H1 (cell line): ENCODE results near the gene MCL1. TPM values are rescaled to one million over a fixed set of nuclear protein-coding genes. Genes with fewer than 3 reads are reported as not detected.
A peak's percentile ranks its signal among the peaks of the same experiment; 100 is the strongest.

Source experiments
- CTCF ChIA-PET: fragments of 300-600 bp; sonication (Branson Sonifier 250); formaldehyde crosslinking; loops from one replicate; lab custom pipeline; 2021; ENCODE audit not compliant: partially characterized antibody; lab: Charles Lee
- POLR2A ChIA-PET: fragments of 300-600 bp; sonication (Branson Sonifier 250); formaldehyde crosslinking; loops from one replicate; lab custom pipeline; 2021; ENCODE audit warnings: inconsistent platforms; ENCODE audit not compliant: partially characterized antibody; lab: Charles Lee
- DNase-seq, 2 experiments: peaks; one replicate each; pipeline versions ENCODE4 v3.0.0 to v3.0.0-alpha.2; 2010 to 2022; ENCODE audit warnings: low spot score in 2 of 2, low read depth in 1 of 2, mixed read lengths in 1 of 2
- FAIRE-seq: peaks from 2 replicates; lab custom pipeline; 2011; peaks lifted over from hg19 to GRCh38; lab: Jason Lieb, UNC
- H2AFZ ChIP-seq: 2 replicates; pipeline ENCODE4 v1.8.1; 2012; ENCODE audit warnings: low read length, inconsistent platforms
- H2AK5ac ChIP-seq: 2 replicates; pipeline ENCODE4 v1.6.1; 2013; ENCODE audit warnings: low read depth, low read length
- H2BK120ac ChIP-seq: replicated peaks from 2 replicates; pipeline ENCODE3; 2013; ENCODE audit warnings: low read depth, low read length, inconsistent platforms
- H2BK12ac ChIP-seq: 2 replicates; pipeline ENCODE4 v1.6.1; 2013; ENCODE audit warnings: low read depth, low read length
- H2BK15ac ChIP-seq: 2 replicates; pipeline ENCODE4 v1.6.1; 2013; ENCODE audit warnings: low read length
- H2BK20ac ChIP-seq: 2 replicates; pipeline ENCODE4 v1.6.1; 2013; ENCODE audit warnings: low read length
- H2BK5ac ChIP-seq: 2 replicates; pipeline ENCODE4 v1.6.1; 2013; ENCODE audit warnings: low read depth, low read length
- H3K14ac ChIP-seq: 2 replicates; pipeline ENCODE4 v1.6.1; 2013; ENCODE audit warnings: inconsistent platforms; ENCODE audit not compliant: insufficient read length
- H3K18ac ChIP-seq: 2 replicates; pipeline ENCODE4 v1.6.1; 2013; ENCODE audit warnings: low read length; ENCODE audit errors: extremely low read depth
- H3K23ac ChIP-seq: 2 replicates; pipeline ENCODE4 v1.6.1; 2013; ENCODE audit warnings: inconsistent platforms; ENCODE audit not compliant: insufficient read length
- H3K23me2 ChIP-seq: 2 replicates; pipeline ENCODE4 v1.6.1; 2013; ENCODE audit warnings: low read depth, low read length
- H3K27ac ChIP-seq: 2 replicates; pipeline ENCODE4 v1.6.1; 2011; ENCODE audit warnings: low read depth, low read length, inconsistent platforms
- H3K27me3 ChIP-seq, 4 experiments: replicated peaks in 1 of 4; 1 replicate in 1 of 4; 2 replicates in 3 of 4; pipeline versions ENCODE4 v1.6.1 to v1.8.1; 2011 to 2013; ENCODE audit warnings: low read length in 3 of 4, mild to moderate bottlenecking in 3 of 4, inconsistent platforms in 2 of 4, mixed read lengths in 2 of 4, moderate library complexity in 1 of 4; ENCODE audit not compliant: control insufficient read depth in 3 of 4, insufficient read depth in 3 of 4; ENCODE audit errors: extremely low read depth in 1 of 4
- H3K36me3 ChIP-seq, 4 experiments: 2 replicates each; pipeline versions ENCODE4 v1.6.1 to v1.8.1; 2011 to 2013; ENCODE audit warnings: mild to moderate bottlenecking in 4 of 4, low read length in 3 of 4, moderate library complexity in 2 of 4, control low read depth in 1 of 4, inconsistent platforms in 1 of 4; ENCODE audit not compliant: insufficient read depth in 4 of 4, control insufficient read depth in 2 of 4
- H3K4ac ChIP-seq: replicated peaks from 2 replicates; pipeline ENCODE3; 2013; ENCODE audit warnings: low read length, low read depth, mixed read lengths, inconsistent platforms; ENCODE audit not compliant: insufficient read length
- H3K4me1 ChIP-seq, 4 experiments: replicated peaks in 1 of 4; 1 replicate in 1 of 4; 2 replicates in 3 of 4; pipeline versions ENCODE4 v1.6.1 to v1.8.1; 2011 to 2013; ENCODE audit warnings: low read length in 3 of 4, inconsistent platforms in 2 of 4, mixed read lengths in 1 of 4; ENCODE audit not compliant: insufficient read depth in 4 of 4, control insufficient read depth in 3 of 4
- H3K4me2 ChIP-seq, 2 experiments: 2 replicates each; pipeline versions ENCODE4 v1.6.1 to v1.8.1; 2011 to 2013; ENCODE audit warnings: low read depth in 2 of 2, low read length in 2 of 2, control low read depth in 1 of 2, inconsistent platforms in 1 of 2, mild to moderate bottlenecking in 1 of 2; ENCODE audit not compliant: insufficient read depth in 1 of 2
- H3K4me3 ChIP-seq, 4 experiments: fragments of 200-600, 300-600 bp in 1 of 4; sonication (generic), shearing (Covaris generic), sonication (Bioruptor Twin) in 1 of 4; 2 replicates each; pipeline versions ENCODE4 v1.5.1 to v1.8.1; 2011 to 2016; ENCODE audit warnings: low read length in 4 of 4, low read depth in 3 of 4, control low read depth in 2 of 4, inconsistent platforms in 2 of 4, mild to moderate bottlenecking in 2 of 4, mixed read lengths in 1 of 4, moderate library complexity in 1 of 4; ENCODE audit not compliant: insufficient read depth in 2 of 4; ENCODE audit errors: extremely low read depth in 1 of 4
- H3K56ac ChIP-seq: replicated peaks from 2 replicates; pipeline ENCODE3; 2013; ENCODE audit warnings: low read depth, mild to moderate bottlenecking, mixed read lengths, low read length, inconsistent platforms; ENCODE audit not compliant: insufficient read length
- H3K79me1 ChIP-seq: 2 replicates; pipeline ENCODE4 v1.6.1; 2013; ENCODE audit warnings: low read depth, low read length, control low read depth
- H3K79me2 ChIP-seq, 2 experiments: 2 replicates each; pipeline versions ENCODE4 v1.6.1 to v1.8.1; 2012 to 2013; ENCODE audit warnings: low read length in 2 of 2, mild to moderate bottlenecking in 2 of 2, inconsistent platforms in 1 of 2; ENCODE audit not compliant: insufficient read depth in 2 of 2, control insufficient read depth in 1 of 2
- H3K9ac ChIP-seq, 4 experiments: replicated peaks in 1 of 4; 1 replicate in 1 of 4; 2 replicates in 3 of 4; pipeline versions ENCODE4 v1.6.1 to v1.8.1; 2011 to 2013; ENCODE audit warnings: low read depth in 3 of 4, low read length in 3 of 4, control low read depth in 2 of 4, mild to moderate bottlenecking in 2 of 4, moderate library complexity in 2 of 4, inconsistent platforms in 1 of 4; ENCODE audit errors: extremely low read depth in 1 of 4
- H3K9me3 ChIP-seq, 2 experiments: 2 replicates each; pipeline versions ENCODE4 v1.6.1 to v1.8.1; 2012 to 2013; ENCODE audit warnings: mild to moderate bottlenecking in 2 of 2, moderate library complexity in 2 of 2, control low read depth in 1 of 2, inconsistent platforms in 1 of 2, low read depth in 1 of 2, low read length in 1 of 2, mixed read lengths in 1 of 2; ENCODE audit not compliant: insufficient read depth in 2 of 2
- H4K20me1 ChIP-seq, 2 experiments: replicated peaks in 1 of 2; 2 replicates each; pipeline versions ENCODE3 to v1.8.1; 2011 to 2013; ENCODE audit warnings: inconsistent platforms in 2 of 2, low read length in 2 of 2, mild to moderate bottlenecking in 1 of 2; ENCODE audit not compliant: insufficient read depth in 2 of 2, control insufficient read depth in 1 of 2
- H4K5ac ChIP-seq: 2 replicates; pipeline ENCODE4 v1.6.1; 2013; ENCODE audit warnings: low read length, low read depth, mixed read lengths, inconsistent platforms; ENCODE audit not compliant: insufficient read length
- H4K8ac ChIP-seq: 2 replicates; pipeline ENCODE4 v1.8.0; 2013; ENCODE audit warnings: mild to moderate bottlenecking, moderate library complexity, low read length, inconsistent platforms; ENCODE audit not compliant: insufficient read depth; ENCODE audit errors: extremely low read depth
- H4K91ac ChIP-seq: replicated peaks from 2 replicates; pipeline ENCODE3; 2013; ENCODE audit warnings: low read length, mixed read lengths, inconsistent platforms; ENCODE audit not compliant: insufficient read length
- BCL11A ChIP-seq, 2 experiments: IDR thresholded peaks; one replicate each; pipeline ENCODE4 v1.6.1; 2011; ENCODE audit warnings: low read depth in 2 of 2, low read length in 2 of 2, mild to moderate bottlenecking in 2 of 2
- JUND ChIP-seq: IDR thresholded peaks from 2 replicates; pipeline ENCODE4 v1.6.1; 2011; ENCODE audit warnings: mild to moderate bottlenecking, improper control_type of control experiment, low read length
- MAFK ChIP-seq: IDR thresholded peaks from 2 replicates; pipeline ENCODE4 v1.6.1; 2012; ENCODE audit warnings: low read depth, mild to moderate bottlenecking, improper control_type of control experiment, low read length
- PHF8 ChIP-seq: fragments of 200-600 bp; sonication (generic); conservative IDR thresholded peaks from 2 replicates; pipeline ENCODE4 v1.7.1; 2012; ENCODE audit warnings: low read depth, mild to moderate bottlenecking, inconsistent platforms, low read length, moderate library complexity
- POLR2A ChIP-seq, 2 experiments: IDR thresholded peaks; 1 replicate in 1 of 2; 2 replicates in 1 of 2; pipeline ENCODE4 v1.6.1; 2011; ENCODE audit warnings: low read depth in 2 of 2, low read length in 2 of 2, mild to moderate bottlenecking in 2 of 2; ENCODE audit errors: control extremely low read depth in 1 of 2
- POLR2AphosphoS5 ChIP-seq: IDR thresholded peaks from 2 replicates; pipeline ENCODE4 v1.6.1; 2011; ENCODE audit warnings: low read depth, low read length
- SRF ChIP-seq: IDR thresholded peaks from 2 replicates; pipeline ENCODE4 v1.6.1; 2011; ENCODE audit warnings: mild to moderate bottlenecking, low read depth, low read length, moderate library complexity
- TAF1 ChIP-seq: IDR thresholded peaks from 2 replicates; pipeline ENCODE4 v1.6.1; 2011; ENCODE audit warnings: mild to moderate bottlenecking, low read depth, low read length
- TAF7 ChIP-seq: optimal IDR thresholded peaks from 2 replicates; pipeline ENCODE3; 2011; ENCODE audit warnings: low read depth, mild to moderate bottlenecking, inconsistent platforms, low read length, moderate library complexity, borderline replicate concordance
- TCF12 ChIP-seq: IDR thresholded peaks from 2 replicates; pipeline ENCODE4 v1.6.1; 2011; ENCODE audit warnings: low read depth, mild to moderate bottlenecking, low read length
- USF2 ChIP-seq: IDR thresholded peaks from 2 replicates; pipeline ENCODE4 v1.6.1; 2011; ENCODE audit warnings: low read length, improper control_type of control experiment
- WGBS, 2 experiments: shearing (Covaris generic) in 1 of 2; methylation state at CpG; one replicate each; pipeline versions ENCODE4 v1.1.6 to v1.1.7; 2013 to 2015; ENCODE audit warnings: low lambda C conversion rate in 2 of 2, mixed read lengths in 2 of 2, inconsistent platforms in 1 of 2, low coverage in 1 of 2, missing lambda C conversion rate in 1 of 2; ENCODE audit not compliant: insufficient replicate concordance in 2 of 2, insufficient coverage in 1 of 2, insufficient read length in 1 of 2; ENCODE audit errors: extremely low coverage in 1 of 2, missing lambda C conversion rate in 1 of 2; 5-methylcytosine and 5-hydroxymethylcytosine counted together
- polyA plus RNA-seq, 7 experiments: library from polyadenylated mRNA; depleted of rRNA in 3 of 7; stranded (reverse) in 5 of 7; unstranded in 2 of 7; fragments of >200 nt in 5 of 7; fragments of 200-250 nt in 2 of 7; gene quantifications; 1 replicate in 5 of 7; 2 replicates in 1 of 7; 4 replicates in 1 of 7; pipeline versions ENCODE4 v1.2.1 to v1.2.3, GENCODE V29; 2011 to 2013; ENCODE audit warnings: missing spikeins in 2 of 7, mixed read lengths in 2 of 7
- total RNA-seq: library from RNA; stranded (reverse); fragmentation: NEBNext Ultra II Directional; extraction: Animal tissue kit (Norgen Biotek cat#: 25700); gene quantifications from 2 replicates; pipeline ENCODE4 v1.2.1, GENCODE V29; 2021

MCL1 gene
- total and polyA plus RNA-seq, 2 of the 8 experiments (the other 6 are each of a cell fraction or from before 2014, with no cell fraction given), result 61.1 to 218 TPM

- no peaks in the 10 kb centered on the region; the same call in 1 of the 2 replicates for H3K79me1 ChIP-seq
- H3K4me2 ChIP-seq, result peak overlapping the region; percentile 73 to 75
- H3K27me3 ChIP-seq, result no peaks in the 10 kb centered on the region
- peak overlapping the region; percentile 94 for H2BK5ac ChIP-seq
- peak overlapping the region in 3 of 4 experiments; percentile 29 to 51 (median 45); a peak in 4 of 8 replicates for H3K4me3 ChIP-seq
- CTCF ChIA-PET, result interaction anchor here (1.0 to 13.7 kb wide), 4 partner anchors 9 to 61 kb away, joined by 3 to 210 read pairs (median 6); no protein-coding TSS in a partner anchor
- H2AFZ ChIP-seq, result no peak overlapping the region
- H4K5ac ChIP-seq, result peak overlapping the region; percentile 20
- H3K4me1 ChIP-seq, result peaks cover 29 to 39% (median 29%) of the 10 kb centered on the region in 4 experiments
- H3K4ac ChIP-seq, result peak overlapping the region; percentile 91
- no peak overlapping the region for H3K23ac ChIP-seq
- peak overlapping the region; percentile 57; the same call in 1 of the 2 replicates for H3K18ac ChIP-seq
- H3K14ac ChIP-seq, result no peak overlapping the region
- H3K9me3 ChIP-seq, result no peaks in the 10 kb centered on the region
- H3K56ac ChIP-seq, result peak overlapping the region; percentile 60
- peak overlapping the region; percentile 95 for H3K27ac ChIP-seq
- H4K8ac ChIP-seq, result peak overlapping the region; percentile 85; the same call in 1 of the 2 replicates
- DNase-seq, result no peak
- POLR2A ChIA-PET, result interaction anchor here (1.1 to 43.7 kb wide), 5 partner anchors 7 to 84 kb away, joined by 3 to 1380 read pairs (median 1013); partner anchors contain the start of genes ADAMTSL4, ENSA and MCL1
- H3K9ac ChIP-seq, result peak overlapping the region in 3 of 4 experiments; percentile 76 to 82 (median 81); a peak in 6 of 7 replicates
- H3K79me2 ChIP-seq, result peaks cover 5 to 64% of the 10 kb centered on the region in 2 experiments; a peak in 3 of 4 replicates
- H2BK12ac ChIP-seq, result peak overlapping the region; percentile 84
- H2BK15ac ChIP-seq, result peak overlapping the region; percentile 67; the same call in 1 of the 2 replicates
- WGBS, 2 experiments, result 87% methylated on average over 12 of the region's 12 CpGs; no CpG with 5 or more reads in 1 of the 2 experiments
- H2AK5ac ChIP-seq, result peak overlapping the region; percentile 55; the same call in 1 of the 2 replicates
- peaks cover 4% of the 10 kb centered on the region for H3K23me2 ChIP-seq
- H4K20me1 ChIP-seq, result peaks cover 0 to 2% of the 10 kb centered on the region in 2 experiments
- H2BK120ac ChIP-seq, result peak overlapping the region; percentile 96
- no peak for FAIRE-seq
- peak overlapping the region; percentile 88 for H2BK20ac ChIP-seq
- peak overlapping the region; percentile 96 for H4K91ac ChIP-seq
- H3K36me3 ChIP-seq, result peaks cover 0 to 6% (median 3%) of the 10 kb centered on the region in 4 experiments; a peak in 2 of 8 replicates
- TF ChIP-seq POLR2A (IDR thresholded peaks at IDR 0.05; ENCODE audit: control extremely low read depth in 1 of 2, low read depth in 2 of 2, low read length in 2 of 2) (peak in 1 of 2 experiments; percentile 48; a peak in 1 of 3 replicates), BCL11A (IDR thresholded peaks at IDR 0.05; ENCODE audit: low read depth in 2 of 2, low read length in 2 of 2) (no peak), SRF (no peak), JUND (no peak), POLR2AphosphoS5 (0 out of 2 replicates have a peak, but pooled peaks have one; percentile 4), PHF8 (no peak), TAF1 (no peak), MAFK (no peak), TCF12 (no peak), USF2 (no peak), TAF7 (no peak)
Observed at GRCh38 chr1:150566589-150567340, 12.6 kb downstream of the MCL1 start.
